ENCODE results near the gene RIOK3. TPM values are rescaled to one million over a fixed set of nuclear protein-coding genes. Genes with fewer than 3 reads are reported as not detected.

The RIOK3 gene
- total RNA-seq, 1 experiment from 2014 or later = 19.4 TPM

DNA sequence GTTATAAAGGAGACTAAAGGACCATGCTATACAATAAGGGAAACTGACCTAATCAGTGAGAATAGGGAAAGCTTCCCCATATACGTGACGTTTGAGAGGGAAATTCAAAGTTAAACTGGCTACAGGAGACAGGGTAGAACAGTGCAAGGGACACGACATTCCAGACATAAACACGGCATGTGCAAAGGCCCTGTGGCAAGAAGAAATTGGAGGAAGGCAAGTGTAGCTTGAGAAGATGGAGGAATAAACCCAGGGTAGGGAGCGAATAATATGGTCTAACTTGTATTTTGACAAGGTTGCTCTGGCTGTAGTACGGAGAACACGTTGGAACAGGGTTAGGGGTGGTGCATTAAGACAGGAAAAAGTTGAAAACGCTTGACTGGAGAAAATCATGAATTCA is 49.8 kb upstream of the RIOK3 start (continued):
- TF ChIP-seq, protein P1, sequence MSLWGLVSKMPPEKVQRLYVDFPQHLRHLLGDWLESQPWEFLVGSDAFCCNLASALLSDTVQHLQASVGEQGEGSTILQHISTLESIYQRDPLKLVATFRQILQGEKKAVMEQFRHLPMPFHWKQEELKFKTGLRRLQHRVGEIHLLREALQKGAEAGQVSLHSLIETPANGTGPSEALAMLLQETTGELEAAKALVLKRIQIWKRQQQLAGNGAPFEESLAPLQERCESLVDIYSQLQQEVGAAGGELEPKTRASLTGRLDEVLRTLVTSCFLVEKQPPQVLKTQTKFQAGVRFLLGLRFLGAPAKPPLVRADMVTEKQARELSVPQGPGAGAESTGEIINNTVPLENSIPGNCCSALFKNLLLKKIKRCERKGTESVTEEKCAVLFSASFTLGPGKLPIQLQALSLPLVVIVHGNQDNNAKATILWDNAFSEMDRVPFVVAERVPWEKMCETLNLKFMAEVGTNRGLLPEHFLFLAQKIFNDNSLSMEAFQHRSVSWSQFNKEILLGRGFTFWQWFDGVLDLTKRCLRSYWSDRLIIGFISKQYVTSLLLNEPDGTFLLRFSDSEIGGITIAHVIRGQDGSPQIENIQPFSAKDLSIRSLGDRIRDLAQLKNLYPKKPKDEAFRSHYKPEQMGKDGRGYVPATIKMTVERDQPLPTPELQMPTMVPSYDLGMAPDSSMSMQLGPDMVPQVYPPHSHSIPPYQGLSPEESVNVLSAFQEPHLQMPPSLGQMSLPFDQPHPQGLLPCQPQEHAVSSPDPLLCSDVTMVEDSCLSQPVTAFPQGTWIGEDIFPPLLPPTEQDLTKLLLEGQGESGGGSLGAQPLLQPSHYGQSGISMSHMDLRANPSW (CRISPR knock-in tag; conservative IDR thresholded peaks at IDR 0.05; ENCODE audit: low read depth) = no peak
- TF ChIP-seq NFE2L1 (CRISPR knock-in tag; IDR thresholded peaks at IDR 0.05) (no peak), FOXJ3 (CRISPR knock-in tag; IDR thresholded peaks at IDR 0.05; ENCODE audit: borderline replicate concordance) (no peak), CTCF (IDR thresholded peaks at IDR 0.05) (no peak), NFATC4 (CRISPR knock-in tag; IDR thresholded peaks at IDR 0.05) (no peak)

GRCh38 chr18:23405636-23406035 is 47.5 kb upstream of the RIOK3 start:
- H3K36me3 Mint-ChIP-seq = peaks cover 8% of the 10 kb centered on the region
- H3K9me3 Mint-ChIP-seq = peaks cover 5% of the 10 kb centered on the region
- peak overlapping the region; percentile 50; the same call in 1 of the 2 replicates for H3K27ac Mint-ChIP-seq
- H3K4me3 Mint-ChIP-seq = no peak overlapping the region
- ChIA-PET POLR2A (interaction anchor here (0.6 kb wide), 1 partner anchor 530 kb away, joined by 6 read pairs; no protein-coding TSS in a partner anchor), CTCF (interaction anchor here (1.0 to 1.7 kb wide), 4 partner anchors 26 to 592 kb away, joined by 4 to 8 read pairs (median 4); no protein-coding TSS in a partner anchor)
- H3K27me3 Mint-ChIP-seq (ENCODE audit: low read depth) = no peaks in the 10 kb centered on the region
- TF ChIP-seq, protein P1 (CRISPR knock-in tag; conservative IDR thresholded peaks at IDR 0.05; ENCODE audit: low read depth) = no peak
- TF ChIP-seq GTF2I (CRISPR knock-in tag; conservative IDR thresholded peaks at IDR 0.05) = no peak
- TF ChIP-seq USF1 (CRISPR knock-in tag; IDR thresholded peaks at IDR 0.05) = no peak
- no peak for TF ChIP-seq ATF1 (CRISPR knock-in tag; IDR thresholded peaks at IDR 0.05)
- TF ChIP-seq TCF7 (CRISPR knock-in tag; IDR thresholded peaks at IDR 0.05; ENCODE audit: low read depth) = no peak
- no peak for TF ChIP-seq FOXJ3 (CRISPR knock-in tag; IDR thresholded peaks at IDR 0.05; ENCODE audit: borderline replicate concordance)
- peaks cover 12% of the 10 kb centered on the region for H3K4me1 Mint-ChIP-seq
- no peak for ATAC-seq
- DNase-seq (ENCODE audit: low spot score) = no peak

DNA sequence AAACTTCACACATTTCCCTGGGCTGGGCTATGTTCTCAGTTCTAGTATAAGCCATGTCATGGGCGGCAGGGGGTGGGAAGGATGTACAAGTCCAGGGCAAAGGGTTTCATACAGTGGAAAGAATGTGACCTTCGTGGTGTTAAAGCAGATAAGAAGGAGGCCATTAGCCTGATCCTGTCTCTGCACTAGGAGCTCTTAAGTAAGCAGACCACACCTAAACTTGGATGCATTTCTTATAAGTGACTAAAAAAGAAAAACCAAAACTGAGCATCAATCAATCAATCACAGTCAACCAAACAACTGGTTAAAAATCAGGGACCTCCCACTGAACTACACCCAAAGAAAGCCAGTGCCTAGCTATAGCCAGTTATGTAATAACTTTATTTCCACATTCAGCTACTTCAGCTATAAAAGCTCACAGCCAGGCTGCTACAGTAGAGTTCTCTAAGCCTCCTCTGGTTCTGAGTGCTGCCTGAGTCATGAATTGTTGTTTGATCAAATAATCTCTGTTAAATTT is 46.8 kb upstream of the RIOK3 start:
- Mint-ChIP-seq H3K36me3 (peaks cover 8% of the 10 kb centered on the region), H3K4me3 (no peak overlapping the region), H3K4me1 (peaks cover 9% of the 10 kb centered on the region), H3K27ac (no peak overlapping the region), H3K9me3 (peaks cover 5% of the 10 kb centered on the region), H3K27me3 (ENCODE audit: low read depth) (no peaks in the 10 kb centered on the region)
- POLR2A ChIA-PET = no interaction called here
- CTCF ChIA-PET = interaction anchor here (1.0 to 1.7 kb wide), 4 partner anchors 27 to 592 kb away, joined by 4 to 8 read pairs (median 4); no protein-coding TSS in a partner anchor
- no peak for TF ChIP-seq HMGA2 (CRISPR knock-in tag; IDR thresholded peaks at IDR 0.05)
- no peak for TF ChIP-seq NFYB (CRISPR knock-in tag; conservative IDR thresholded peaks at IDR 0.05; ENCODE audit: low read depth)
- no peak for TF ChIP-seq CTCF (IDR thresholded peaks at IDR 0.05)
- no peak for TF ChIP-seq JUN (CRISPR knock-in tag; IDR thresholded peaks at IDR 0.05)
- TF ChIP-seq, protein P2, sequence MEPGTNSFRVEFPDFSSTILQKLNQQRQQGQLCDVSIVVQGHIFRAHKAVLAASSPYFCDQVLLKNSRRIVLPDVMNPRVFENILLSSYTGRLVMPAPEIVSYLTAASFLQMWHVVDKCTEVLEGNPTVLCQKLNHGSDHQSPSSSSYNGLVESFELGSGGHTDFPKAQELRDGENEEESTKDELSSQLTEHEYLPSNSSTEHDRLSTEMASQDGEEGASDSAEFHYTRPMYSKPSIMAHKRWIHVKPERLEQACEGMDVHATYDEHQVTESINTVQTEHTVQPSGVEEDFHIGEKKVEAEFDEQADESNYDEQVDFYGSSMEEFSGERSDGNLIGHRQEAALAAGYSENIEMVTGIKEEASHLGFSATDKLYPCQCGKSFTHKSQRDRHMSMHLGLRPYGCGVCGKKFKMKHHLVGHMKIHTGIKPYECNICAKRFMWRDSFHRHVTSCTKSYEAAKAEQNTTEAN (CRISPR knock-in tag; IDR thresholded peaks at IDR 0.05) = no peak
- no peak for TF ChIP-seq TEAD1 (CRISPR knock-in tag; IDR thresholded peaks at IDR 0.05)
- TF ChIP-seq TEAD4 (CRISPR knock-in tag; IDR thresholded peaks at IDR 0.05) = no peak
- TF ChIP-seq, protein P3, sequence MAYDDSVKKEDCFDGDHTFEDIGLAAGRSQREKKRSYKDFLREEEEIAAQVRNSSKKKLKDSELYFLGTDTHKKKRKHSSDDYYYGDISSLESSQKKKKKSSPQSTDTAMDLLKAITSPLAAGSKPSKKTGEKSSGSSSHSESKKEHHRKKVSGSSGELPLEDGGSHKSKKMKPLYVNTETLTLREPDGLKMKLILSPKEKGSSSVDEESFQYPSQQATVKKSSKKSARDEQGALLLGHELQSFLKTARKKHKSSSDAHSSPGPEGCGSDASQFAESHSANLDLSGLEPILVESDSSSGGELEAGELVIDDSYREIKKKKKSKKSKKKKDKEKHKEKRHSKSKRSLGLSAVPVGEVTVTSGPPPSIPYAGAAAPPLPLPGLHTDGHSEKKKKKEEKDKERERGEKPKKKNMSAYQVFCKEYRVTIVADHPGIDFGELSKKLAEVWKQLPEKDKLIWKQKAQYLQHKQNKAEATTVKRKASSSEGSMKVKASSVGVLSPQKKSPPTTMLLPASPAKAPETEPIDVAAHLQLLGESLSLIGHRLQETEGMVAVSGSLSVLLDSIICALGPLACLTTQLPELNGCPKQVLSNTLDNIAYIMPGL (CRISPR knock-in tag; IDR thresholded peaks at IDR 0.05) = no peak
- DNase-seq (ENCODE audit: low spot score) (no peak), ATAC-seq (no peak)
